Epidermal melanocyte (primary cell): ENCODE measurements around the gene JPT2.

ENCODE experiments used
- DNase-seq: peaks from one replicate; pipeline ENCODE4 v3.0.0; 2011; ENCODE audit warnings: low spot score; ENCODE audit not compliant: insufficient read length

The JPT2 gene

DNA sequence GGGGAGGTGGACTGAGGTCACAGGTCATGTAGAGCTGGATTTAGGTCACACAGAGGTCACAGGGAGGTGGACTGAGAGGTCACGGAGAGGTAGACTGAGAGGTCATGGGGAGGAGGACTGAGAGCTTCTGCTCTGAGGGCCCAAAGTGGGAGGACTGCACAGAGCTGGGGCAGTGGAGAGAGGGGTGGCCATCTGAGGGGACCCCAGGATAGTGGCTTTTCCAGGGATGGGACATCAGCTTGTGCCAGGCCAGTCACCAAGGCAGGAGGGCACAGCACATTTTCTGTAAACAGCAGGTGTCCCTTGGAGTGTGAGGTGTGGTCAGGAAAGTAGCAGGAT lies 26.1 kb upstream of the JPT2 start:
- DNase-seq, result no peak

DNA sequence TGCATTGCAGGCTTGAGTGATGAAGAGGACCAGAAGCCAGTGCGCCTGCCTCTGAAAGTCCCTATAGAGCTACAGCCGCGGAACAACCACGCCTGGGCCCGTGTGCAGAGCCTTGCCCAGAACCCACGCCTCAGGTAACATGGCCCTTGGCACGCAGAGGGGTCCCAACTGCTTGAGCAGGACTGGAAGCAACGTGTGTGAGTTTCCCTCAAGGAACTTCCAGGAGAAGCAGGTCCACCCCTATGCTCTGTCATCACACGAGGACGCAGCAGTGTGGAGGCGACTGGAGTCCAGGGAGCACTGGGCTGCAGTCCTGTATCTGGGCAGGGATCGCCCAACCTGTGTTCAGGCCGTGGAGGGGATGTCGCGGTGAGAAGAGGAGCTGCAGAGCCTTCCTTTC lies 25.1 kb upstream of the JPT2 start:
- DNase-seq, result no peak

DNA sequence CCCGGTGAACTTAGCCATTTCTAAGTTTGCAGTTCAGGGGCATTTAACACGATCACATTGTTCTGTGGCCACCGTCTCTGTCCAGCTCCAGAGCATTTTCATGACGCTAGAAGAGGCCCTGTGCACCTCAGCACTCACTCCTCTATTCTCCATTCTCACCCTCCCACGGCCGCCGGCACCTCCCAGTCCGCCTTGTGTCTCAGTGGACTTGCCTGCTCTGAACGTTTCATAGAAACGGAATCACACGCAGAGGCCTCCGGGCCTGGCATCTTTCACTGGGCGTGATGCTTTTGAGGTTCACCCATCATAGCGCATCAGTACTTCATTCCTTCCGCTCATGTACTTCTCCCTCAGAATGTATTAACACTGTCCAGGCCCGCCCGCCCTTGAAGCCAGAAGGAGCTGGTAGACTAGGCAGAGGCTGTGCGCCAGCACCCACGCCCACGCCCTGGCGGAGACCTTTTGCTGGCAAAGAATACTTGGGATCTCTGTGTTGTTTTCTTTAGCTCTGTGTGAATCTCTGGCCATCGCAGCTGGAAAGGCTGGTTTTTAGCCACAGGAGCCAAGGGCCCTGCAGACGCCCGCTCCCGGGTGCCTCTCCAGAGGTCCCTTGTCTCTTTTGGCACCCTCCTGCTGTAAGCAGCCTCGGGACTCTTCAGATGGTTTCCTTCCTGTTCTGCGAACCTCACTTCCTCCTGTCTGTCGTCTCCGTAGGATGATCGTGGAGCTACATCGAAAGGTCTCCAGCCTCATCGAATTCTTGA lies 23.4 kb upstream of the JPT2 start:
- no peak for DNase-seq

DNA sequence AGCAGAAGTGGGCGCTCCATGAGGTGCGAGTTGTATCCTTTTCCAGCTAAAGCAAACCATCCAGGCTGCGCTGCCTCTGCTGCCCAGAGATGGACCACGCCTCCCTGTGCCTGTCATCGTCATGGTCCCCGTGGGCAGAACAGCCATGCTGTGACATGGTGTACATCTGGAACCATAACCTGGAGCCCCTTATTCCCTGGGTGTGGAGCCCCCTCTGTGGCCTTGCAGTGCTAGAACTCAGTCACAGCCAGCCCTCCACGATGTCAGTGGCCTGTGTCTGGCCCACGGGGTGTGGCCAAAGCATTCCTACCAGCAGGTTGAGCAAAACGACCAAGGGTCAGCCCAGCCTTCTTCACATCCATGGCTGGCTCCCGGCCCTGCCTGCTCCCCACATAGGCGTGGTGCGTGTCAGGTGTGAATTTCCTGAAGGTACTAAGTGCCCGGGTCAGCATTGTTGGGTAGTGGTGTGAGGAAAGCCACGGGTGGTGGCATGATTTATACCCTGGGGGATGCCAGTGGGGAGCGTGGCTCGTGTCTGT lies 22.7 kb upstream of the JPT2 start:
- DNase-seq, result no peak

DNA sequence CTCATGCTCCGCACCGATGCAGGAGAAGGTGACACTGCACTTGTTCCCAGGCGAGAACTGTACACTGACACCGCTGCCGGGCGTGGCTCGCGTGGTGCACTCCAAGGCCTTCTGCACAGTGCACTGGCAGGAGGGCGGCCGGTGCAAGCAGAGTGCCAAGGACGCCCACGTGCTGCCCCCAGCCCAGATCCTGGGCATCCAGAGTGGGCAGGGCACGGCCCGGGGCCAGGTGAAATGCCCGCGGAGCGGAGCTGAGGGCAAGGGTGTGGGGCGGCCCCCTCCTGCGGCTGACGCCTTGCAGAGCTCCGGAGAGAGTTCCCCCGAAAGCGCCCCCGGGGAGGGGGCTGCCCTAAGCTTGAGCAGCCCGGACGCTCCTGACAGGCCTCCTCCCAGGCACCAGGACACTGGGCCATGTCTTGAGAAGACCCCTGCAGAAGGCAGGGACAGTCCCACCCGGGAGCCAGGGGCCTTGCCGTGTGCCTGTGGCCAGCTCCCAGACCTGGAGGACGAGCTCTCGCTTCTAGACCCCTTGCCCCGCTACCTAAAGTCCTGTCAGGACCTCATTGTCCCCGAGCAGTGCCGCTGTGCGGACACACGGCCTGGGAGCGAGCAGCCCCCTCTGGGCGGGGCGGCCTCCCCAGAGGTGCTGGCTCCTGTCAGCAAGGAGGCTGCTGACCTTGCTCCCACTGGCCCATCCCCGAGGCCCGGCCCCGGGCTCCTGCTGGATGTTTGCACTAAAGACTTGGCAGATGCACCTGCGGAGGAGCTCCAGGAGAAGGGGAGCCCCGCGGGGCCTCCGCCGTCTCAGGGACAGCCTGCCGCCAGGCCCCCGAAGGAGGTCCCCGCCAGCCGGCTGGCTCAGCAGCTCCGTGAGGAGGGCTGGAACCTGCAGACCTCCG lies 21.9 kb upstream of the JPT2 start:
- DNase-seq, result no peak

DNA sequence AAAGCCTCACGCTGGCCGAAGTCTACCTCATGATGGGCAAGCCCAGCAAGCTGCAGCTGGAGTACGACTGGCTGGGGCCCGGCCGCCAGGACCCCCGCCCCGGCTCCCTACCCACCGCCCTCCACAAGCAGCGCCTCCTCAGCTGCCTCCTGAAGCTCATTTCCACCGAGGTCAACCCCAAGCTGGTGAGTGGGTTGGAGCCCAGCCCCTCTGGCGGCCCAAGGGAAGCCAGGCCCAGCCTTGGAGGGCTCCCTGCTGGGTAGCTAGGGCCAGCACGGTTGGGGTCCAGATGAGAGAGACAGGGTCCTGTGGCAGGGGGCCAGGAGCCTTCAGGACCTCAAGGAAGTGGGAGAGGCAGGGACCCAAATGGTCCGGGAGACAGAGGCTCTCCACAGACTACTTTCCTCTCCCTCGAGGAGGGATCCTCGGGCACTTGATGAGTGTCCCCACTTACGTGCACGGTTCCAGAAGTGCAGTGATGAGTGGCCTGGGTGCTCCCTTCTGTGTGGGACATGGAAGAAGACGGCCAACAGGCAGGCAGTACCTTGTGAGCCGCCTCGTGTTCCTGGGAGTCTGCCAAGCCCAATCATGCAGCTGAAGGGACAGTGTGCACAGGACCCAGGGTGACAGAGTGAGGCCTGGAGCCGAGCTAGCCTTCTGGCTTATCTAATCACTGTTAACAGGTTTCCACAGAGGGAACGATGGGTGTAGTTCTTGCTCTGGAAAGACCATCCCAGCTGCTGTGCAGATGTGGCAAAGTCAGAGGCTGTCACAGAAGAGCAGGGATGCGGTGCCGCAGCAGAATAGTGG lies 21.1 kb upstream of the JPT2 start:
- DNase-seq, result no peak

DNA sequence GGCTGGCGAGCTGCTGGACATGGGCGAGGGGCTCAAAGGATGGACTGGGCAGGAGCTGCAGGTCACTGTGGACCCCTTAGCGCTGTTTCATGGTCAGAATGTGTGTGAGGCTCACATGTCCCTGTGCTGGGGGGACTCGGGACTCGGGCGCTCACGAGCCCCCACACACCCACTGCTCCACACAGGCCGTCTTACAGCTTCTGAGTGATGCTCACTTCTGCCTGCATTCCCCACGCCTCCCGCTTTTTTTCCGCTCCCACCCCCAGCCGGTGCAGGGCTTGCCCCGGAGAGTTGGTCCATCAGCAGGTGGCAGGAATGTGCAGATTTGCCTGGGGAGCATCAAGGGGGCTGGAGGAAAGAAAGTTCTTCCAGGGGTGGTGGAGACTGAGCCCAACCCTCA lies 20.2 kb upstream of the JPT2 start:
- DNase-seq, result no peak

DNA sequence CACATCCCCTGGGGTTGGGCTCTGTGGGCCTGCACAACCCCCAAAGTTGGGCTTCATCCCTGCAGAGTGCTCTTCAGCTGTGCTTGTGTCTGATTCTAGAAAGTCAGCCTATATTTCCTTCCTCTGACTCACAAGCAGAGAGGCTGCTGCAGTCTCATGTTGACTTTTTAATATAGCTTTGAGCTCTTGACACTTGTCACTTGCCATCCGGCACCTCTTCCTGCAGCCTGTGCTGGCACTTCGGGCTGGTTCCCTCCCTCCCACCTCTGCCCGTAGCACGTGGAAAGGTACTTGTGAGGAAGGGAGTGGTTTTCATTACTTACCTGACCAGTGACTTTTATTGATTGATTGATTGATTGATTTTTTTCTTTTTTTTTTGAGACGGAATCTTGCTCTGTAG lies 19.0 kb upstream of the JPT2 start:
- DNase-seq, result no peak

DNA sequence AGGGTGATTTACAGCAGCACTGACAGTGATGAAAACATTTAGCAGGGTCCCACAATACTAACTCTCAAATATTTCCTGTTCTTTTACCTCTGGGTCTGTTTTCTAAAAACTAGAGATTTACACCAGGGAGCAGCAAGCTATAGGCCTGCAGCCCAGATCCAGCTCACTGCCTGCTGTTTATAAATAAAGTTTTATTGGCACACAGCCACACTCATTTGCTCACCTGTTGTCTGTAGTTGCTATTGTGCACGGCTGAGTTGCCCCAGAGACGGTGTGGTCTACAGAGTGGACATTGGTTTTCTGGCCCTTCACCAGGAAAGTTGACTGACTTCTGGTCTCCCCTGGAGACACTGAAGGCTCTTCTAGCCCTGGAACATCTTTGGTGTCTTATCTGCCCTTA lies 16.3 kb upstream of the JPT2 start:
- no peak for DNase-seq

DNA sequence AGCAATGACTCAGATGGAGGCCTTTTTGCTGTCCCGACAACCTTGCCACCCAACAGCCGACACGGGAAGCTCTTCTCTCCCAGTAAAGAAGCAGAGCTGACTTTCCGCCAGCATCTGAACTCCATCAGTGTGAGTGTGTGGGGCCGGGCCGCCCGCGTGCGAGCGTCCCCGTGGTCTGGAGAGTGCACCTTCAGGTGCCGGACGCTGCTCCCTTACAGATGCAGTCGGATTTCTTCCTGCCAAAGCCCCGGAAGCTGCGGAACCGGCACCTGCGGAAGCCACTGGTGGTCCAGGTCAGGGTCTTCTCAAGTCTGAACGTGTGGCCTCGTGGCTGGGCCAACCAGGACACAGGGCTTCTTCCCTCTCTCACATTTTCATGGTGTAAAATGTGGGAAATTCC lies 15.5 kb upstream of the JPT2 start:
- no peak for DNase-seq

DNA sequence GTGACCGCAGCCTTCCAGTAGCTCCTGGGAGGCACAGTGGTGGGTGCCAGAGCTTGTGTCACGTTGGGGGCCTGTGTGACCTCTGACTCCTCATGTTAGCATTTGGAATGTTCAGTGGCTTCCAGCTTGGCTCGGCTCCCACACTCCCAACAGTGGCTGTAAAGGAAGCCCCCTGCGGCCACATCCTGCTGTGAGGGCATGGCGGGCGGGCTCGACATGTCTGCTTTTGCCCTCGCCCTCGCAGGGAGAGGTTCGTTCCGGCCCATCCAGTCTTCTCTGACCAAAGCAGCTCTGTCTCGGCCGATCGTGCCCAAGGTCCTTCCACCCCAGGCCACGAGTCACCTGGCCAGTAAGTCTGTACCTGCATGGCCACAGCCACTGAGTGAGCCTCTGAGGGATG lies 12.2 kb upstream of the JPT2 start:
- no peak for DNase-seq

DNA sequence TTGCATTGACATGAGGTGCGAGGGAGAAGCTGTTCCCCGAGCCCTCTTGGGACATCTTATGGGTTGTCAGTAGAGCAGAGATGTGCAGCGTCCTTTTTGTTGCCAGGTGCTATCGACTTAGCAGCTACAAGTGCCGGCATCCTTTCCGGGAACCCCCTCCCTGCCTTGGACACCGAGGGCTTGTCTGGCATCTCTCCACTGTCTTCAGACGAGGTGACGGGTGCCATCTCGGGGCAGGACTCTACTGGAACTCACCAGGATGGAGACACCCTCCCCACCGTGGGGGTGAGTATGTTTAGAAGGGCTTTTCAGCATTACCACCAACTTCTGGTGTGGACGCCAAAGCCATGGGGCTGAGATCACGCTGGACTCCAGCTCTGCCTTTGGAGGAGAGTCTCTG lies 11.8 kb upstream of the JPT2 start:
- no peak for DNase-seq

DNA sequence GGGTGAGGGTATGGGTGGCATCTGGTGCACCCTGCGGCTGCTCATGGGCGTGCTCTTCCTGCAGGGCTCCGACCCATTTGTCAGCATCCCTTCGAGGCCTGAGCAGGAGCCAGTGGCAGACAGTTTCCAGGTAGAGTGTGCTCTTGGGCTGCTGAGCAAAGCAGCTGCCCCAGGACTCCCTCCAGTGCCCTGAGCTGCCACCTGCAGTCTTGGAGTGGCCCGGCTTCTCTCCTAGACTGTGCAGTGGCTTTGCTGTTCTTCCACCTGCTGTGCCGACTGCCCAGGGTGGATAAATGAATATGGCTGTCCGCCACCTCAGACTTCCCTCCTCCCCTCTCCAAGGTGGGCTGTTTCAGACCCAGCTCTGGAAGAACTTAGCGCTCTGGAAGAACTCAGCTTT lies 10.8 kb upstream of the JPT2 start:
- DNase-seq, result no peak

DNA sequence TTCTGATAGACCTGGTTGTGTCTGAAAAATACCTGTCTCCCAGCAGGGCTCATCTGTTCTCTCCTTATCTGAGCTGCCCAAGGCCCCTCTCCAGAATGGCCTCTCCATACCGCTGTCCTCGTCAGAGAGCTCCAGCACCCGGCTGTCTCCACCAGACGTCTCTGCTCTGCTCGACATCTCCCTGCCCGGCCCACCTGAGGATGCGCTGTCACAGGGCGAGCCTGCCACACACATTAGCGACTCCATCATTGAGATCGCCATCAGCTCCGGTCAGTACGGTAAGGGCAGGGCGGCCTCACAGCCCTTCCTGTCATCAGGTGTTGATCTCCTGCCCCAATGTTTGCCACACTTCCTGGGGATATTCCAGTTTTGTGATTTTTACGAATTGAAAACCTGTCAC lies 10.2 kb upstream of the JPT2 start:
- no peak for DNase-seq

DNA sequence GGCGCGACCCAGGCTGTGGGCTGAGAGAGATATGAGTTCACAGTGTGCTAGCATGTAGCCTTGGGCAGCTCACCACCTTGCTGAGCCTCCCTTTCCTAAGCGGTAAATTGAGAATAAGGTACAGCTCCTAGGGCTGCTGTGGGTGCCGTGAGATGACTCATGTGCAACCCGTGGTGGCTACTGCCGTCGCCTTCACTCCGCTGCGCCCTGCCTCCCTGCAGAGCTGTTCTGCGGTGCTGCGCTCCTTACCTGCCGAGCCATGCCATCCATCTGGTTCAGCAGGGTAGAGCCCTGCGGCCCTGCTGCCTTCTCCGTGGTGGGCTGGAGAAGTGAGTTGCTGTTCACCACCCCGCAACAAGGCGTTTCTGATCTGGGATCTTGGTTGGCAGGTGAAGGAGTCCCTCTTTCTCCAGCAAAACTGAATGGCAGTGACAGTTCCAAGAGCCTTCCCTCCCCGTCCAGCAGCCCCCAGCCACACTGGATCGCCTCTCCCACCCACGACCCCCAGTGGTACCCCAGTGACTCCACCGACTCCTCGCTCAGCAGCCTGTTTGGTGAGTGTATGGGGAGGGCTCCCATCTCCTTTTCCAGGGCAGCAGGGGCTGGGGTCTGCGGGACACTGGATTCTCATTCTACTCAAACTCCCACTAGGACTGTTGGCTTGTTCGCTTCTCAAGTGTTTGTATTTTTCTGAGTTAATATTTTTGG lies 9.3 kb upstream of the JPT2 start:
- DNase-seq, result no peak

DNA sequence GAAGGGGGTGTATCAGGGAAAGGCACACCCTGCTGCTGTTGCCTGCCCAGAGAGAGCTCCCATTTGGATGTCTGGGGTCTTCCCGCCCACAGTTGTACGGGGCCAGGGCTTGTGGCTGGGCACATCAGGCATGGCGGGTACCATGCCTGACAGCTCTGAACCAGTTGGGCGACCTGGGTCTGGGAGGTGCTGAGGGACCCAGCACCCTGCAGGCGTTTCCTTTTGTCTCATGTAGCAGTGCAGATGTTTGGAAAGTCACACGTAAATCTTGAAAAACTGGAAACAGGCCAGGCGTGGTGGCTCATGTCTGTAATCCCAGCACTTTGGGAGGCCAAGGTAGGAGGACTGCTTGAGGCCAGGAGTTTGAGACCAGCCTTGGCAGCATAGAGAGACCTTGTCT lies 8.4 kb upstream of the JPT2 start:
- no peak for DNase-seq

DNA sequence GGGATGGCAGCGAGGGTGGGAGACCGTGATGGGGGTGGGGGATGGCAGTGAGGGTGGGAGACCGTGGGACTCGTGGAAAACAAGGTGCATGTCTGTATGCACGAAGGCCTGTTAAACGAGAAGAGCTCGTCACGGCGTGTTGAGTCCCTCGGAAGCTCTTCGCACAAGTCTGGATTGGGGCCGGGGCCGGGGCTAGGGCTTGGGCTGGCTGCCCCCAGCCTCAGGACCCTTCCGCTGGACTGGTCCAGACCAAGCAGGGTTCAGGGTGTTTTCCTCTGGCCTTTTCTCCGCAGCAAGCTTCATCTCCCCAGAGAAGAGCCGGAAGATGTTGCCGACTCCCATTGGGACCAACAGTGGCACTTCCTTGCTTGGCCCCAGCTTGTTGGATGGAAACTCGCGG lies 7.7 kb upstream of the JPT2 start:
- DNase-seq, result no peak

DNA sequence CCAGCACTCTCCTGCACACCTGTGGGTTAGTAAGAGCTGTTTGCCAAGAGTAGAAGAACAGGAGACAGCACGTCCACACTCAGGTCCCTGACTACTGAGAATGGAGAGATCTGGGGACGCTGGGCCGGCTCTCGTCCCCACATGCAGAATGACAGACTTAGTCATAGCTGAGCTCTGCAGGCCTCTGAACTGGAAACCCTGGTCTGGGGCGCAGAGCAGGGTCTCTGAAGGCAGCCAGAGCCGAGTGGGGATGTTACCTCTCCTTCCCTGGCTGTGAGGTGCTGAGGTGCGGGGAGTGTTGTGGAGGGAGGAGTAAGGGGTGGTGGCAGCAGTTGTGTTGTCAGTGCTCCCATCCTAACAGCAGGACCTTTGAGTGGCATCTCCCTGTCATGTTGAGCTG lies 7.2 kb upstream of the JPT2 start:
- no peak for DNase-seq

DNA sequence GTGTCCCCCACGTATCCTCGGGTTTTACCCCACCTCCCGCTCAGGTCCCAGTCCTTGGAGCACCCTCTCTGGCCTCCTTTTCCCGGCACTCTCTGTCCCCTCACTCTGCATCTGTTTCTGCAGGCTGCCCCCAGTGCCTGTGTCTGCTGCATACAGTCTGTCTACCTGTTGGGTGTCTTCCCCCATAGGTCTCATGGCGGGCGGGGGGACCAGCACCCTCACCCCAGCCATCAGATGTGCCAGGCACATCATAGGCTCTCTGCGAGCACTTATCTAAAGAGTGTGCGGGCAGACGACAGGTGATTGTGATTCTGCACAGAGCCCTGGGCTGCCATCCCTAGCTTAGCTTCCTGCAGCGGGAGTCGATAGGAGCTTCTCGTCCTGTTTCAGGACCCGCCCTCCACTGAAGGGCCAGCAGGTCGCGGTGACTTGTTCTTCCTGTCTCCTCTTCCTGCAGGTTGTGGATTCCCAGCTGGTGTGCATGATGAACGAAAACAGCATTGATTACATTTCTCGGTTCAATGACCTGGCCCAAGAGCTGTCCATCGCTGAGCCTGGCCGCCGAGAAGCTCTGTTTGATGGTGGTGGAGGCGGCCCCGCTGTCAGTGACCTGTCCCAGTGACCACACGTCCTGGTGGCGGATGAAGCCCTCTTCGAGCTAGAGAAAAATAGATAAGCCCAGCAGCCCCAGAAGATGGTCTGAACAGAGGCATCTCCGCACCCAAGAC lies 4.5 kb upstream of the JPT2 start:
- DNase-seq, result no peak

DNA sequence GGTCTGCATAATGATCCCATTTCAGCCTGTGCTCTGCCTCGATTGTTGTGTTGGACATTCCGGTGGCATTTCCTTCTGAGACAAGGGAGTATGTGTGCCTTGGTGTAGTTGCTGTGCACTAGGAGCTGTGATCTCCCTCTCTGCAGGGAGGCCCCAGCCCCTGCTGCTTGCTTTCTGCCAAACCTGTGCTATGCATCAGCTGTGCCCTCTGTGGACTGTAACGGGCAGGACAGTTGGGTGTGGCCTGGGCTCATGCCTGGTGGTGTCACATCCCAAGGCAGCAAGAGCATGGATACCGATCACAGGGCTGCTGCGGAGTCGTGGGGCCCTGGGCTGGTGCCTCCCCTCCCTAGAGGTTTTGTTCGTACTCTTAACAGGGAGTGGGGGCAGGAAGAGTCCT lies 3.8 kb upstream of the JPT2 start:
- DNase-seq, result no peak
